Gastroesophageal sphincter (tissue), 4 donors: ENCODE data around the gene COLQ. TPM values are rescaled to one million over a fixed set of nuclear protein-coding genes. Genes with fewer than 3 reads are reported as not detected.

Experiments
- ATAC-seq: fragments of 150-250 bp; one replicate; pipeline ENCODE4 v1.9.1; 2016; ENCODE audit warnings: mild to moderate bottlenecking, moderate library complexity
- H3K27ac ChIP-seq, 4 donors: fragments of 200-600 bp; sonication (generic) in 3 of 4; 1 replicate in 3 of 4; 2 replicates in 1 of 4; pipeline ENCODE4 v1.5.1; 2016 to 2019
- H3K27me3 ChIP-seq: fragments of 200-600 bp; sonication (generic); one replicate; pipeline ENCODE4 v1.5.1; 2019
- H3K36me3 ChIP-seq, 2 donors: fragments of 200-600 bp; sonication (generic); one replicate each; pipeline ENCODE4 v1.5.1; 2019; ENCODE audit warnings: control low read depth in 1 of 2
- H3K4me1 ChIP-seq, 3 donors: fragments of 200-600 bp; sonication (generic); 1 replicate in 2 of 3; 2 replicates in 1 of 3; pipeline ENCODE4 v1.5.1; 2016 to 2019; ENCODE audit warnings: control low read depth in 2 of 3
- H3K4me3 ChIP-seq, 2 donors: fragments of 200-600 bp; sonication (generic); one replicate each; pipeline ENCODE4 v1.5.1; 2019; ENCODE audit warnings: mild to moderate bottlenecking in 1 of 2, moderate library complexity in 1 of 2
- H3K9me3 ChIP-seq, 3 donors: fragments of 200-600 bp; sonication (generic); one replicate each; pipeline ENCODE4 v1.5.1; 2017 to 2019; ENCODE audit warnings: control low read depth in 2 of 3
- EP300 ChIP-seq: sonication (generic); formaldehyde crosslinking; IDR thresholded peaks from one replicate; pipeline ENCODE4 v1.6.1; 2017; ENCODE audit warnings: antibody characterized with exemption, mild to moderate bottlenecking
- POLR2A ChIP-seq, 2 donors: fragments of 450-650 bp; IDR thresholded peaks; one replicate each; pipeline ENCODE4 v1.6.1; 2017; ENCODE audit warnings: antibody characterized with exemption in 2 of 2, mild to moderate bottlenecking in 2 of 2, moderate library complexity in 1 of 2
- POLR2AphosphoS5 ChIP-seq: sonication (generic); formaldehyde crosslinking; IDR thresholded peaks from one replicate; pipeline ENCODE4 v1.6.1; 2017; ENCODE audit warnings: antibody characterized with exemption
- WGBS, 2 donors: methylation state at CpG; one replicate each; pipeline ENCODE4 v1.1.5; 2018; ENCODE audit warnings: low coverage in 1 of 2; 5-methylcytosine and 5-hydroxymethylcytosine counted together
- total RNA-seq, 4 donors: library from RNA; depleted of rRNA; stranded (reverse); fragments of >200 nt; gene quantifications; one replicate each; pipeline ENCODE4 v1.1.0, GENCODE V29; 2016
- TF ChIP-seq, protein P1 (sequence below), 4 experiments: fragments of 200-600 bp in 2 of 4; fragments of 450-650 bp in 2 of 4; sonication (generic) in 1 of 4; IDR thresholded peaks; one replicate each; pipeline ENCODE4 v1.5.1; 2017 to 2019; ENCODE audit warnings: antibody characterized with exemption in 4 of 4, mild to moderate bottlenecking in 2 of 4, moderate library complexity in 2 of 4

COLQ gene
- total RNA-seq, 4 donors from 2014 or later: 0.57 to 2.7 (median 1.8) TPM

DNA sequence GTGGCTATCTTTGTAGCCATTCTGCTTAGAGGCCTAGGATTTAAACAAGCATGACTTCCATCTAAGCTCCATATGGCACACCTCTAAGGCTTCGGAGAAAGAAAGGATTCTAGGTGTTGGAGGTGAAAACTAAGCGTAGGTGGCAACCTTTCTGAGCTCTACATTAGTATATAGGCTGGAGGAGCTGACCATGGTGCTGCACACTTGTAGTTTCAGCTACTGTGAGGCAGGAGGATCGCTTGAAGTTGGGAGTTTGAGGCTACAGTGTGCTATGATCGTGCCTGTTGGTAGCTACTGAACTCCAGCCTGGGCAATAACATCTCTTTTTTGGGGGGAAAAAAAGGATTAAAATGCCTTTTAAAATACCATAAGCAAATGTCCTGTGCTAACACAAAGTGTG lies 86.8 kb downstream of the COLQ start:
- no peak overlapping the region for H3K27ac ChIP-seq
- H3K36me3 ChIP-seq: peaks cover 6 to 98% of the 10 kb centered on the region in 2 donors
- peaks cover 0 to 11% (median 0%) of the 10 kb centered on the region in 3 donors for H3K4me1 ChIP-seq
- no peak for ATAC-seq
- H3K9me3 ChIP-seq: no peaks in the 10 kb centered on the region
- H3K27me3 ChIP-seq: no peaks in the 10 kb centered on the region
- TF ChIP-seq, protein P1, sequence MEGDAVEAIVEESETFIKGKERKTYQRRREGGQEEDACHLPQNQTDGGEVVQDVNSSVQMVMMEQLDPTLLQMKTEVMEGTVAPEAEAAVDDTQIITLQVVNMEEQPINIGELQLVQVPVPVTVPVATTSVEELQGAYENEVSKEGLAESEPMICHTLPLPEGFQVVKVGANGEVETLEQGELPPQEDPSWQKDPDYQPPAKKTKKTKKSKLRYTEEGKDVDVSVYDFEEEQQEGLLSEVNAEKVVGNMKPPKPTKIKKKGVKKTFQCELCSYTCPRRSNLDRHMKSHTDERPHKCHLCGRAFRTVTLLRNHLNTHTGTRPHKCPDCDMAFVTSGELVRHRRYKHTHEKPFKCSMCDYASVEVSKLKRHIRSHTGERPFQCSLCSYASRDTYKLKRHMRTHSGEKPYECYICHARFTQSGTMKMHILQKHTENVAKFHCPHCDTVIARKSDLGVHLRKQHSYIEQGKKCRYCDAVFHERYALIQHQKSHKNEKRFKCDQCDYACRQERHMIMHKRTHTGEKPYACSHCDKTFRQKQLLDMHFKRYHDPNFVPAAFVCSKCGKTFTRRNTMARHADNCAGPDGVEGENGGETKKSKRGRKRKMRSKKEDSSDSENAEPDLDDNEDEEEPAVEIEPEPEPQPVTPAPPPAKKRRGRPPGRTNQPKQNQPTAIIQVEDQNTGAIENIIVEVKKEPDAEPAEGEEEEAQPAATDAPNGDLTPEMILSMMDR (IDR thresholded peaks at IDR 0.05): no peak
- no peak for TF ChIP-seq EP300
- TF ChIP-seq POLR2A (IDR thresholded peaks at IDR 0.05): no peak
- TF ChIP-seq POLR2AphosphoS5: no peak
- 88% methylated on average over 4 of the region's 4 CpGs; no CpG with 5 or more reads in 1 of the 2 donors for WGBS, 2 donors
- H3K4me3 ChIP-seq: no peak overlapping the region

- 91 to 100% methylated on average over 1 of the region's 1 CpG for WGBS, 2 donors
- ATAC-seq: no peak
- TF ChIP-seq POLR2A (IDR thresholded peaks at IDR 0.05): no peak
- TF ChIP-seq, protein P1 (IDR thresholded peaks at IDR 0.05): no peak
- no peak for TF ChIP-seq POLR2AphosphoS5
- TF ChIP-seq EP300: no peak
- H3K36me3 ChIP-seq: peaks cover 6 to 86% of the 10 kb centered on the region in 2 donors
- H3K4me3 ChIP-seq: no peak overlapping the region
- no peaks in the 10 kb centered on the region for H3K27me3 ChIP-seq
- no peaks in the 10 kb centered on the region for H3K9me3 ChIP-seq
- H3K27ac ChIP-seq: no peak overlapping the region
- H3K4me1 ChIP-seq: peaks cover 0 to 24% (median 7%) of the 10 kb centered on the region in 3 donors
Measured at GRCh38 chr3:15433531-15433930, 88.0 kb downstream of the COLQ start.

DNA sequence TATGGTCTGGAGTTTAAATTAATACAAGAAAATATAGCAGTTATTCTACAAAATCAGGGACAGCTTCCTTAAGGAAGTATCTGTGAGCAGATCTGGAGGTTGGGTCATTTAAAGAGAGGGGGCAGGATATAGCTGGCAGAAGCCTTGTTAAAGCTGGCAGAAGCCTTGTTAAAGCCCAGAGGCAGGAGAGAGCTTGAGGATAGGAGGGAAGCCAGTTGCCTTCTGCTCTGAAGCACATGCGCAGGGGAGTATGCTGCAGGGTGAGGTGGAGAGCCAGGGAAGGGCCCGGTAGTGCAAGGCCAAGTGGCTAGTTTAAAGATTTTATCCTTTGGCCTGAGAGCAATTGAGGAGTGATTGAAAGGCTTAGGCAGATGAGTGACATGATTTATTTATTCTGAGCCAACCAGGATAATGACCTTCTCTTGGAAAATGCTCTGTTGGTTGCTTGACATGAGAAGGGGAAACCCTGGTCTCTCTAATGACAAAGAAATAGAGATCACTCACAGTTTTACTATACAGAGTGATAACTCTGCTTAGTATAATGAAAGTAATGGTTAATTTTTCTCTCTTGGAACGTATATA lies 90.2 kb downstream of the COLQ start:
- Histone ChIP-seq H3K27ac (no peak overlapping the region), H3K4me3 (no peak overlapping the region), H3K9me3 (no peaks in the 10 kb centered on the region), H3K36me3 (peaks cover 6 to 64% of the 10 kb centered on the region in 2 donors), H3K4me1 (peaks cover 0 to 35% (median 11%) of the 10 kb centered on the region in 3 donors), H3K27me3 (no peaks in the 10 kb centered on the region)
- ATAC-seq: no peak
- TF ChIP-seq EP300: no peak
- TF ChIP-seq, protein P1 (IDR thresholded peaks at IDR 0.05): no peak
- no peak for TF ChIP-seq POLR2AphosphoS5
- no peak for TF ChIP-seq POLR2A (IDR thresholded peaks at IDR 0.05)
- WGBS, 2 donors: 61 to 81% methylated on average over 2 to 3 of the region's 3 CpGs

DNA sequence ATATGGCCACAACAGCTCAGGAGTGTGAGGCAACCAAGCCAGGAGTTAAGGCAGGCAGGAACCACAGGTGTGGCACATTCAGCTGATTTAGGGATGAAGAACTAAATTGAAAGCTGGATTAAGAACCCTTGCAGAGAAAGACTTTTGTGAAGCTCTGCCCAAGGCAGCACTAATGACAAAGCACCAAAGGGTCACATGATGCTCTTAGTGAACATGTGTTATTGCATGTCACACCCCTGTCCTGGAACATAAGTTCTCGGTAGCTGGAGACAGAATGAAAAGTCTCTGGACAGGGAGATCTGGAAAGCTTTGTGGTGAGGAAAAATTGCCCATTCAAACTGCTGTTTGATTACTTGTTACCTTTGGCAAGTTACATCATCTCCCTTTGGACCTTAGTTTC lies 90.9 kb downstream of the COLQ start:
- H3K36me3 ChIP-seq: peaks cover 6 to 57% of the 10 kb centered on the region in 2 donors
- ATAC-seq: no peak
- H3K4me3 ChIP-seq: no peak overlapping the region
- H3K9me3 ChIP-seq: no peaks in the 10 kb centered on the region
- no peak overlapping the region for H3K27ac ChIP-seq
- H3K27me3 ChIP-seq: no peaks in the 10 kb centered on the region
- peaks cover 0 to 42% (median 15%) of the 10 kb centered on the region in 3 donors for H3K4me1 ChIP-seq
- TF ChIP-seq, protein P1 (IDR thresholded peaks at IDR 0.05): no peak
- TF ChIP-seq POLR2AphosphoS5 (no peak), EP300 (no peak), POLR2A (IDR thresholded peaks at IDR 0.05) (no peak)
- WGBS, 2 donors: 69 to 80% methylated on average over 1 of the region's 1 CpG

- no peak for TF ChIP-seq POLR2A (IDR thresholded peaks at IDR 0.05)
- TF ChIP-seq POLR2AphosphoS5: no peak
- TF ChIP-seq EP300: no peak
- TF ChIP-seq, protein P1 (IDR thresholded peaks at IDR 0.05): no peak
- no peaks in the 10 kb centered on the region for H3K9me3 ChIP-seq
- H3K36me3 ChIP-seq: peaks cover 0 to 54% of the 10 kb centered on the region in 2 donors
- peaks cover 0 to 55% (median 18%) of the 10 kb centered on the region in 3 donors for H3K4me1 ChIP-seq
- peak overlapping the region in 1 of 2 donors; percentile 82 for H3K4me3 ChIP-seq
- WGBS, 2 donors: 84 to 96% methylated on average over 6 of the region's 6 CpGs
- no peak for ATAC-seq
- H3K27me3 ChIP-seq: no peaks in the 10 kb centered on the region
- no peak overlapping the region for H3K27ac ChIP-seq
Measured at GRCh38 chr3:15429080-15429479, 92.4 kb downstream of the COLQ start.
